K562 (cell line): ENCODE results near the gene SNAI1. TPM values are rescaled to one million over a fixed set of nuclear protein-coding genes. Genes with fewer than 3 reads are reported as not detected.

Source experiments
- ATAC-seq: fragments of 200-7000 bp; cut with Tn5 transposase; 3 replicates; pipeline ENCODE4 v1.9.1; 2020; ENCODE audit warnings: moderate library complexity
- BruUV-seq: library from RNA; stranded (reverse); fragments of 400-500 nt; replicated peaks from 2 replicates; lab custom pipeline; 2021; lab: Mats Ljungman, UMichigan
- CTCF ChIA-PET: fragments of 300-600 bp; formaldehyde crosslinking; extraction: SDS; loops from one replicate; lab custom pipeline; 2021; ENCODE audit warnings: low intra/inter-chr PET ratio; lab: Yijun Ruan, JAX
- POLR2A ChIA-PET: fragments of 300-600, 350-650 bp; sonication (Branson Sonifier 250); formaldehyde crosslinking; extraction: SDS; loops from one replicate; lab custom pipeline; 2021; ENCODE audit warnings: antibody characterized with exemption, inconsistent platforms; lab: Yijun Ruan, JAX
- DNase-seq, 4 experiments: peaks; one replicate each; pipeline versions ENCODE4 v3.0.0 to v3.0.0-alpha.2; 2011 to 2018; ENCODE audit warnings: low spot score in 3 of 4, mixed read lengths in 3 of 4; ENCODE audit errors: extremely low read depth in 1 of 4
- FAIRE-seq: peaks from 2 replicates; lab custom pipeline; 2011; peaks lifted over from hg19 to GRCh38; lab: Jason Lieb, UNC
- H2AFZ ChIP-seq: 2 replicates; pipeline ENCODE4 v1.6.0; 2011; ENCODE audit warnings: low read depth, low read length, control low read depth, inconsistent platforms
- H3K27ac ChIP-seq: fragments of 200-600 bp; 3 replicates; pipeline ENCODE4 v1.8.0; 2011; ENCODE audit warnings: low read depth, mild to moderate bottlenecking, control low read depth, inconsistent platforms, low read length, moderate library complexity, mixed read lengths; ENCODE audit errors: extremely low read depth
- H3K27me3 ChIP-seq, 2 experiments: fragments of 300-600 bp in 1 of 2; 2 replicates in 1 of 2; 3 replicates in 1 of 2; pipeline versions ENCODE4 v1.6.0 to v1.8.0; 2011; ENCODE audit warnings: inconsistent platforms in 2 of 2, low read length in 2 of 2, mild to moderate bottlenecking in 1 of 2, mixed read lengths in 1 of 2, moderate library complexity in 1 of 2; ENCODE audit not compliant: control insufficient read depth in 2 of 2, insufficient read depth in 2 of 2
- H3K36me3 ChIP-seq: fragments of 300-600 bp; 3 replicates; pipeline ENCODE4 v1.8.0; 2011; ENCODE audit warnings: mild to moderate bottlenecking, low read length, inconsistent platforms; ENCODE audit not compliant: control insufficient read depth, insufficient read depth
- H3K4me1 ChIP-seq, 2 experiments: fragments of 200-600 bp in 1 of 2; replicated peaks in 1 of 2; 2 replicates in 1 of 2; 3 replicates in 1 of 2; pipeline versions ENCODE4 v1.5.1 to v1.8.0; 2011; ENCODE audit warnings: inconsistent platforms in 2 of 2, low read length in 2 of 2, mild to moderate bottlenecking in 1 of 2, mixed read lengths in 1 of 2, moderate library complexity in 1 of 2; ENCODE audit not compliant: control insufficient read depth in 2 of 2, insufficient read depth in 2 of 2
- H3K4me2 ChIP-seq: 2 replicates; pipeline ENCODE4 v1.6.1; 2011; ENCODE audit warnings: low read length, control low read depth, inconsistent platforms, mixed read lengths; ENCODE audit not compliant: insufficient read depth
- H3K4me3 ChIP-seq: fragments of 200-600 bp; sonication (generic), shearing (Covaris generic); 2 replicates; pipeline ENCODE4 v1.5.1; 2016; ENCODE audit warnings: control low read depth, inconsistent platforms
- H3K79me2 ChIP-seq: fragments of 200-600 bp; 3 replicates; pipeline ENCODE4 v1.8.0; 2011; ENCODE audit warnings: low read length, inconsistent platforms; ENCODE audit not compliant: control insufficient read depth, insufficient read depth
- H3K9ac ChIP-seq, 2 experiments: 2 replicates each; pipeline versions ENCODE4 v1.6.0 to v1.6.1; 2011; ENCODE audit warnings: low read depth in 2 of 2, low read length in 2 of 2, control low read depth in 1 of 2, inconsistent platforms in 1 of 2, mild to moderate bottlenecking in 1 of 2, mixed read lengths in 1 of 2; ENCODE audit not compliant: insufficient read depth in 1 of 2
- H3K9me1 ChIP-seq: one replicate; pipeline ENCODE4 v1.6.0; 2011; ENCODE audit warnings: inconsistent platforms, mild to moderate bottlenecking, low read length, moderate library complexity; ENCODE audit not compliant: control insufficient read depth, insufficient read depth
- H3K9me3 ChIP-seq: replicated peaks from 2 replicates; pipeline ENCODE4 v1.5.1; 2011; ENCODE audit warnings: low read depth, low read length, inconsistent platforms; ENCODE audit not compliant: control insufficient read depth, insufficient read depth
- H4K20me1 ChIP-seq: replicated peaks from 2 replicates; pipeline ENCODE4 v1.6.1; 2011; ENCODE audit warnings: low read length, inconsistent platforms, mixed read lengths; ENCODE audit not compliant: control insufficient read depth, insufficient read depth
- BCOR ChIP-seq: fragments of 450-650 bp; IDR thresholded peaks from 2 replicates; pipeline ENCODE4 v1.6.1; 2016
- MAZ ChIP-seq, 2 experiments: fragments of 450-650 bp in 1 of 2; sonication (generic) in 1 of 2; formaldehyde crosslinking; IDR thresholded peaks in 1 of 2; conservative IDR thresholded peaks in 1 of 2; 2 replicates each; pipeline versions ENCODE4 v1.4.0 to v1.5.0; 2020; ENCODE audit warnings: mild to moderate bottlenecking in 1 of 2, missing genetic modification reagents in 1 of 2
- MNT ChIP-seq, 2 experiments: fragments of 450-650 bp; conservative IDR thresholded peaks; 2 replicates each; pipeline ENCODE4 v1.6.1; 2017; ENCODE audit warnings: mild to moderate bottlenecking in 2 of 2, moderate library complexity in 2 of 2
- NFXL1 ChIP-seq: fragments of 450-650 bp; formaldehyde crosslinking; IDR thresholded peaks from 2 replicates; pipeline ENCODE4 v1.4.0; 2021; ENCODE audit warnings: mild to moderate bottlenecking
- POLR2H ChIP-seq: IDR thresholded peaks from 2 replicates; pipeline ENCODE4 v1.6.1; 2016; ENCODE audit warnings: missing genetic modification characterization, low read depth, mild to moderate bottlenecking, control low read depth, missing compliant biosample characterization, moderate library complexity
- RBM22 ChIP-seq: fragments of 200-400 bp; formaldehyde crosslinking; IDR thresholded peaks from 2 replicates; pipeline ENCODE4 v1.6.1; 2018; ENCODE audit warnings: low read length, low read depth; ENCODE audit not compliant: poor library complexity, severe bottlenecking
- TCF7L2 ChIP-seq: fragments of 150-350 bp; IDR thresholded peaks from 2 replicates; pipeline ENCODE4 v1.6.1; 2016; ENCODE audit warnings: low read depth, mild to moderate bottlenecking, low read length, moderate library complexity
- ZBTB7A ChIP-seq: IDR thresholded peaks from 2 replicates; pipeline ENCODE4 v1.6.1; 2011; ENCODE audit warnings: low read depth, mild to moderate bottlenecking, low read length, moderate library complexity, borderline replicate concordance; ENCODE audit not compliant: control insufficient read depth
- ZNF76 ChIP-seq: fragments of 250-450 bp; sonication (Bioruptor Pico); IDR thresholded peaks from 2 replicates; pipeline ENCODE4 v1.4.0; 2020; ENCODE audit warnings: mild to moderate bottlenecking, moderate library complexity, borderline replicate concordance
- WGBS: fragments of 100-300 bp; shearing (Covaris generic); methylation state at CpG from one replicate; pipeline ENCODE4 v1.1.6; 2016; ENCODE audit warnings: low coverage, mixed read lengths; ENCODE audit not compliant: insufficient coverage; ENCODE audit errors: missing lambda C conversion rate; 5-methylcytosine and 5-hydroxymethylcytosine counted together
- in situ Hi-C: fragments of 300-500 bp; cut with MboI; formaldehyde crosslinking; loops from 4 replicates; pipeline ENCODE4 v1.15.0; 2018; ENCODE audit warnings: inconsistent platforms, mixed read lengths
- intact Hi-C: fragments of 100-400 bp; cut with micrococcal nuclease; formaldehyde crosslinking; loops from 2 replicates; pipeline ENCODE4 v1.14.2; 2022
- polyA plus RNA-seq, 8 experiments: library from polyadenylated mRNA; depleted of rRNA in 4 of 8; stranded (reverse) in 5 of 8; unstranded in 3 of 8; fragments of >200 nt; fragmentation: Nextera tagmentation in 2 of 8; fragmentation: Illumina TruSeq in 1 of 8; extraction: Ambion mirVana in 2 of 8; extraction: Trizol in 1 of 8; gene quantifications; 2 replicates each; pipeline versions ENCODE4 v1.2.1 to v1.2.3, GENCODE V29; 2011 to 2014; ENCODE audit warnings: inconsistent platforms in 1 of 8, missing spikeins in 1 of 8
- total RNA-seq, 7 experiments: library from RNA; depleted of rRNA in 6 of 7; stranded (reverse); fragments of >200 nt in 6 of 7; fragmentation: Illumina TruSeq in 2 of 7; extraction: Trizol in 2 of 7; gene quantifications; 2 replicates each; pipeline versions ENCODE4 v1.2.1 to v1.2.3, GENCODE V29; 2011 to 2021; ENCODE audit warnings: low replicate concordance in 1 of 7
- TF ChIP-seq, protein P1 (sequence below): sonication (generic); formaldehyde crosslinking; IDR thresholded peaks from 2 replicates; pipeline ENCODE4 v1.8.1; 2023; ENCODE audit warnings: mild to moderate bottlenecking, missing genetic modification reagents
- TF ChIP-seq, protein P2 (sequence below): fragments of 450-650 bp; IDR thresholded peaks from 2 replicates; pipeline ENCODE4 v1.6.1; 2017; ENCODE audit warnings: antibody characterized with exemption
- TF ChIP-seq, protein P3 (sequence below): fragments of 250-450 bp; sonication (Bioruptor Pico); IDR thresholded peaks from 2 replicates; pipeline ENCODE4 v1.4.0; 2020

The SNAI1 gene
- total and polyA plus RNA-seq, 9 of the 15 experiments (the other 6 are each of a cell fraction or from before 2014, with no cell fraction given), result 0.32 to 11.6 (median 2.0) TPM

- peak in 1 of 4 experiments; percentile 22 for DNase-seq
- Histone ChIP-seq H3K79me2 (no peaks in the 10 kb centered on the region), H3K4me2 (peak overlapping the region; percentile 3; the same call in 1 of the 2 replicates), H3K9me1 (no peaks in the 10 kb centered on the region), H3K27me3 (no peaks in the 10 kb centered on the region), H4K20me1 (no peaks in the 10 kb centered on the region), H2AFZ (no peak overlapping the region), H3K9ac (no peak overlapping the region), H3K27ac (peak overlapping the region; percentile 23; the same call in 1 of the 3 replicates), H3K4me1 (peaks cover 14 to 15% of the 10 kb centered on the region in 2 experiments; a peak in 4 of 5 replicates), H3K9me3 (no peaks in the 10 kb centered on the region), H3K4me3 (no peak overlapping the region), H3K36me3 (peaks cover 3% of the 10 kb centered on the region; the same call in 1 of the 3 replicates)
- in situ Hi-C loops (no loop called here), intact Hi-C loops (no loop called here)
- FAIRE-seq, result no peak
- ATAC-seq, result peak; percentile 62
- no TSS peak for BruUV-seq
- 7% methylated on average over 3 of the region's 3 CpGs for WGBS
- POLR2A ChIA-PET, result interaction anchor here (0.6 to 1.5 kb wide), 3 partner anchors 15 to 376 kb away, joined by 3 to 6 read pairs (median 4); no protein-coding TSS in a partner anchor
- CTCF ChIA-PET, result interaction anchor here (0.7 kb wide), 1 partner anchor 111 kb away, joined by 4 read pairs; no protein-coding TSS in a partner anchor
- TF ChIP-seq, protein P1, sequence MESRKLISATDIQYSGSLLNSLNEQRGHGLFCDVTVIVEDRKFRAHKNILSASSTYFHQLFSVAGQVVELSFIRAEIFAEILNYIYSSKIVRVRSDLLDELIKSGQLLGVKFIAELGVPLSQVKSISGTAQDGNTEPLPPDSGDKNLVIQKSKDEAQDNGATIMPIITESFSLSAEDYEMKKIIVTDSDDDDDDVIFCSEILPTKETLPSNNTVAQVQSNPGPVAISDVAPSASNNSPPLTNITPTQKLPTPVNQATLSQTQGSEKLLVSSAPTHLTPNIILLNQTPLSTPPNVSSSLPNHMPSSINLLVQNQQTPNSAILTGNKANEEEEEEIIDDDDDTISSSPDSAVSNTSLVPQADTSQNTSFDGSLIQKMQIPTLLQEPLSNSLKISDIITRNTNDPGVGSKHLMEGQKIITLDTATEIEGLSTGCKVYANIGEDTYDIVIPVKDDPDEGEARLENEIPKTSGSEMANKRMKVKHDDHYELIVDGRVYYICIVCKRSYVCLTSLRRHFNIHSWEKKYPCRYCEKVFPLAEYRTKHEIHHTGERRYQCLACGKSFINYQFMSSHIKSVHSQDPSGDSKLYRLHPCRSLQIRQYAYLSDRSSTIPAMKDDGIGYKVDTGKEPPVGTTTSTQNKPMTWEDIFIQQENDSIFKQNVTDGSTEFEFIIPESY (CRISPR knock-in tag), result no peak
- TF ChIP-seq BCOR, result no peak
- TF ChIP-seq ZNF76, result no peak
- no peak for TF ChIP-seq ZBTB7A
- no peak for TF ChIP-seq MAZ (CRISPR knock-in tag; conservative IDR thresholded peaks at IDR 0.05 in 1 of 2, IDR thresholded peaks at IDR 0.05 in 1 of 2)
- TF ChIP-seq NFXL1 (CRISPR knock-in tag), result no peak
- no peak for TF ChIP-seq POLR2H (tag)
- TF ChIP-seq MNT (conservative IDR thresholded peaks at IDR 0.05), result no peak
- TF ChIP-seq, protein P2, sequence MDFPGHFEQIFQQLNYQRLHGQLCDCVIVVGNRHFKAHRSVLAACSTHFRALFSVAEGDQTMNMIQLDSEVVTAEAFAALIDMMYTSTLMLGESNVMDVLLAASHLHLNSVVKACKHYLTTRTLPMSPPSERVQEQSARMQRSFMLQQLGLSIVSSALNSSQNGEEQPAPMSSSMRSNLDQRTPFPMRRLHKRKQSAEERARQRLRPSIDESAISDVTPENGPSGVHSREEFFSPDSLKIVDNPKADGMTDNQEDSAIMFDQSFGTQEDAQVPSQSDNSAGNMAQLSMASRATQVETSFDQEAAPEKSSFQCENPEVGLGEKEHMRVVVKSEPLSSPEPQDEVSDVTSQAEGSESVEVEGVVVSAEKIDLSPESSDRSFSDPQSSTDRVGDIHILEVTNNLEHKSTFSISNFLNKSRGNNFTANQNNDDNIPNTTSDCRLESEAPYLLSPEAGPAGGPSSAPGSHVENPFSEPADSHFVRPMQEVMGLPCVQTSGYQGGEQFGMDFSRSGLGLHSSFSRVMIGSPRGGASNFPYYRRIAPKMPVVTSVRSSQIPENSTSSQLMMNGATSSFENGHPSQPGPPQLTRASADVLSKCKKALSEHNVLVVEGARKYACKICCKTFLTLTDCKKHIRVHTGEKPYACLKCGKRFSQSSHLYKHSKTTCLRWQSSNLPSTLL, result no peak
- TF ChIP-seq, protein P3, sequence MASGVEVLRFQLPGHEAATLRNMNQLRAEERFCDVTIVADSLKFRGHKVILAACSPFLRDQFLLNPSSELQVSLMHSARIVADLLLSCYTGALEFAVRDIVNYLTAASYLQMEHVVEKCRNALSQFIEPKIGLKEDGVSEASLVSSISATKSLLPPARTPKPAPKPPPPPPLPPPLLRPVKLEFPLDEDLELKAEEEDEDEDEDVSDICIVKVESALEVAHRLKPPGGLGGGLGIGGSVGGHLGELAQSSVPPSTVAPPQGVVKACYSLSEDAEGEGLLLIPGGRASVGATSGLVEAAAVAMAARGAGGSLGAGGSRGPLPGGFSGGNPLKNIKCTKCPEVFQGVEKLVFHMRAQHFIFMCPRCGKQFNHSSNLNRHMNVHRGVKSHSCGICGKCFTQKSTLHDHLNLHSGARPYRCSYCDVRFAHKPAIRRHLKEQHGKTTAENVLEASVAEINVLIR (CRISPR knock-in tag), result no peak
- no peak for TF ChIP-seq TCF7L2
- TF ChIP-seq RBM22, result no peak
Observed at GRCh38 chr20:49969234-49969633, 13.5 kb upstream of the SNAI1 start.
